Thyroid gland (tissue), 4 donors: Measurements from ENCODE around the gene TBC1D13.

Source experiments
- CTCF ChIP-seq, 6 experiments: fragments of 200-600 bp in 3 of 6; fragments of 450-650 bp in 3 of 6; sonication (generic) in 3 of 6; IDR thresholded peaks; one replicate each; pipeline ENCODE4 v1.5.1; 2016 to 2019; ENCODE audit warnings: antibody characterized with exemption in 6 of 6, mild to moderate bottlenecking in 2 of 6, inconsistent platforms in 1 of 6, moderate library complexity in 1 of 6
- POLR2A ChIP-seq, 2 donors: fragments of 450-650 bp; IDR thresholded peaks; one replicate each; pipeline ENCODE4 v1.6.1; 2017; ENCODE audit warnings: antibody characterized with exemption in 2 of 2, mild to moderate bottlenecking in 2 of 2, moderate library complexity in 1 of 2

GRCh38 chr9:128753627-128754026 is 33.4 kb upstream of the TBC1D13 start:
- TF ChIP-seq CTCF (IDR thresholded peaks at IDR 0.05), result no peak
- no peak for TF ChIP-seq POLR2A (IDR thresholded peaks at IDR 0.05)
